BLaER1 (cell line): Measurements from ENCODE around the gene IGLL1.

Experiments
- H3K27ac ChIP-seq: shearing (Covaris generic); formaldehyde crosslinking; 2 replicates; pipeline ENCODE4 v1.8.1; 2022
- H3K27me3 ChIP-seq: shearing (Covaris generic); formaldehyde crosslinking; 2 replicates; pipeline ENCODE4 v1.8.1; 2022
- H3K36me3 ChIP-seq: shearing (Covaris generic); formaldehyde crosslinking; 2 replicates; pipeline ENCODE4 v1.8.1; 2022
- H3K4me1 ChIP-seq: shearing (Covaris generic); formaldehyde crosslinking; 2 replicates; pipeline ENCODE4 v1.8.1; 2022
- H3K4me2 ChIP-seq: shearing (Covaris generic); formaldehyde crosslinking; 2 replicates; pipeline ENCODE4 v1.8.1; 2022
- H3K4me3 ChIP-seq: shearing (Covaris generic); formaldehyde crosslinking; 2 replicates; pipeline ENCODE4 v1.8.1; 2022
- H3K9ac ChIP-seq: shearing (Covaris generic); formaldehyde crosslinking; 2 replicates; pipeline ENCODE4 v1.8.1; 2022
- H3K9me3 ChIP-seq: shearing (Covaris generic); formaldehyde crosslinking; 2 replicates; pipeline ENCODE4 v1.8.1; 2022
- H4K20me1 ChIP-seq: shearing (Covaris generic); formaldehyde crosslinking; 2 replicates; pipeline ENCODE4 v1.8.1; 2022
- Cebpa-rat ChIP-seq: shearing (Covaris generic); IDR thresholded peaks from 2 replicates; pipeline ENCODE4 v1.8.1; 2022

IGLL1 gene

GRCh38 chr22:23556026-23556620, 24.0 kb downstream of the IGLL1 start:
- peaks cover 7% of the 10 kb centered on the region for H3K9me3 ChIP-seq
- no peak overlapping the region for H3K4me3 ChIP-seq
- no peak for TF ChIP-seq Cebpa-rat
- peaks cover 10% of the 10 kb centered on the region for H3K4me1 ChIP-seq
- H3K27me3 ChIP-seq: 0 out of 2 replicates have a peak, but pooled peaks cover 2% of the 10 kb centered on the region
- no peak overlapping the region for H3K9ac ChIP-seq
- H4K20me1 ChIP-seq: peaks cover 7% of the 10 kb centered on the region; the same call in 1 of the 2 replicates
- peaks cover 4% of the 10 kb centered on the region; the same call in 1 of the 2 replicates for H3K36me3 ChIP-seq
- H3K27ac ChIP-seq: no peak overlapping the region
- H3K4me2 ChIP-seq: peak overlapping the region; percentile 20; the same call in 1 of the 2 replicates

- Histone ChIP-seq H3K4me3 (no peak overlapping the region), H3K4me1 (peaks cover 10% of the 10 kb centered on the region), H3K27ac (no peak overlapping the region), H3K36me3 (peaks cover 4% of the 10 kb centered on the region; the same call in 1 of the 2 replicates), H4K20me1 (peaks cover 7% of the 10 kb centered on the region; the same call in 1 of the 2 replicates), H3K4me2 (no peak overlapping the region), H3K27me3 (0 out of 2 replicates have a peak, but pooled peaks cover 2% of the 10 kb centered on the region), H3K9ac (no peak overlapping the region), H3K9me3 (peaks cover 16% of the 10 kb centered on the region)
- no peak for TF ChIP-seq Cebpa-rat
Measured at GRCh38 chr22:23555118-23555517, 25.0 kb downstream of the IGLL1 start.

- H3K4me3 ChIP-seq: no peak overlapping the region
- H3K36me3 ChIP-seq: peaks cover 4% of the 10 kb centered on the region; the same call in 1 of the 2 replicates
- no peak overlapping the region for H3K4me2 ChIP-seq
- H3K9ac ChIP-seq: no peak overlapping the region
- no peak for TF ChIP-seq Cebpa-rat
- peaks cover 26% of the 10 kb centered on the region for H3K9me3 ChIP-seq
- peaks cover 7% of the 10 kb centered on the region; the same call in 1 of the 2 replicates for H4K20me1 ChIP-seq
- no peak overlapping the region for H3K27ac ChIP-seq
- peaks cover 10% of the 10 kb centered on the region for H3K4me1 ChIP-seq
- 0 out of 2 replicates have a peak, but pooled peaks cover 2% of the 10 kb centered on the region for H3K27me3 ChIP-seq
Measured at GRCh38 chr22:23553924-23554870, 25.9 kb downstream of the IGLL1 start.

GRCh38 chr22:23553438-23553837, 26.7 kb downstream of the IGLL1 start:
- Histone ChIP-seq H3K36me3 (peaks cover 10% of the 10 kb centered on the region; the same call in 1 of the 2 replicates), H3K9ac (no peak overlapping the region), H3K4me1 (peaks cover 10% of the 10 kb centered on the region), H3K27me3 (0 out of 2 replicates have a peak, but pooled peaks cover 2% of the 10 kb centered on the region), H3K9me3 (peaks cover 33% of the 10 kb centered on the region), H3K4me3 (no peak overlapping the region), H4K20me1 (peaks cover 7% of the 10 kb centered on the region; the same call in 1 of the 2 replicates), H3K27ac (no peak overlapping the region), H3K4me2 (no peak overlapping the region)
- TF ChIP-seq Cebpa-rat: no peak

- Histone ChIP-seq H3K36me3 (peaks cover 18% of the 10 kb centered on the region), H3K27me3 (0 out of 2 replicates have a peak, but pooled peaks cover 2% of the 10 kb centered on the region), H3K4me3 (no peak overlapping the region), H3K4me2 (no peak overlapping the region), H3K9ac (no peak overlapping the region), H3K27ac (no peak overlapping the region), H3K4me1 (peaks cover 10% of the 10 kb centered on the region), H3K9me3 (peaks cover 42% of the 10 kb centered on the region), H4K20me1 (peaks cover 7% of the 10 kb centered on the region; the same call in 1 of the 2 replicates)
- TF ChIP-seq Cebpa-rat: no peak
Measured at GRCh38 chr22:23552573-23552972, 27.5 kb downstream of the IGLL1 start.

GRCh38 chr22:23551385-23551784, 28.7 kb downstream of the IGLL1 start:
- Histone ChIP-seq H3K9me3 (peaks cover 54% of the 10 kb centered on the region), H3K4me1 (peaks cover under 1% of the 10 kb centered on the region; the same call in 1 of the 2 replicates), H3K27me3 (0 out of 2 replicates have a peak, but pooled peaks cover 2% of the 10 kb centered on the region), H3K27ac (no peak overlapping the region), H3K9ac (no peak overlapping the region), H4K20me1 (no peaks in the 10 kb centered on the region; the same call in 1 of the 2 replicates), H3K4me2 (no peak overlapping the region), H3K36me3 (peaks cover 23% of the 10 kb centered on the region), H3K4me3 (no peak overlapping the region)
- no peak for TF ChIP-seq Cebpa-rat

GRCh38 chr22:23550049-23550650, 29.9 kb downstream of the IGLL1 start:
- no peaks in the 10 kb centered on the region; the same call in 1 of the 2 replicates for H4K20me1 ChIP-seq
- no peak overlapping the region for H3K9ac ChIP-seq
- H3K36me3 ChIP-seq: peaks cover 23% of the 10 kb centered on the region
- H3K4me3 ChIP-seq: no peak overlapping the region
- H3K4me1 ChIP-seq: no peaks in the 10 kb centered on the region
- H3K4me2 ChIP-seq: no peak overlapping the region
- TF ChIP-seq Cebpa-rat: no peak
- H3K9me3 ChIP-seq: peaks cover 58% of the 10 kb centered on the region
- H3K27ac ChIP-seq: no peak overlapping the region
- H3K27me3 ChIP-seq: 0 out of 2 replicates have a peak, but pooled peaks cover 2% of the 10 kb centered on the region

GRCh38 chr22:23549198-23549595, 30.9 kb downstream of the IGLL1 start:
- Histone ChIP-seq H3K9me3 (peaks cover 58% of the 10 kb centered on the region), H3K27me3 (0 out of 2 replicates have a peak, but pooled peaks cover 2% of the 10 kb centered on the region), H3K4me3 (no peak overlapping the region), H3K9ac (no peak overlapping the region), H3K4me1 (peaks cover 6% of the 10 kb centered on the region; the same call in 1 of the 2 replicates), H3K4me2 (no peak overlapping the region), H4K20me1 (no peaks in the 10 kb centered on the region), H3K27ac (no peak overlapping the region), H3K36me3 (peaks cover 23% of the 10 kb centered on the region)
- TF ChIP-seq Cebpa-rat: no peak

GRCh38 chr22:23548501-23549197, 31.4 kb downstream of the IGLL1 start:
- H3K4me3 ChIP-seq: no peak overlapping the region
- H3K27ac ChIP-seq: no peak overlapping the region
- H3K4me2 ChIP-seq: no peak overlapping the region
- H3K9ac ChIP-seq: no peak overlapping the region
- H3K36me3 ChIP-seq: peaks cover 22% of the 10 kb centered on the region
- no peak for TF ChIP-seq Cebpa-rat
- H3K9me3 ChIP-seq: peaks cover 58% of the 10 kb centered on the region
- peaks cover 11% of the 10 kb centered on the region; the same call in 1 of the 2 replicates for H3K4me1 ChIP-seq
- 0 out of 2 replicates have a peak, but pooled peaks cover 2% of the 10 kb centered on the region for H3K27me3 ChIP-seq
- no peaks in the 10 kb centered on the region for H4K20me1 ChIP-seq
